Measurements from ENCODE around the gene HDAC9.
"Not testable (repeated sequence)": the region's sequence is repeated elsewhere in the genome, so short reads cannot be mapped to it uniquely, and the experiment has no call there.

The HDAC9 gene

DNA sequence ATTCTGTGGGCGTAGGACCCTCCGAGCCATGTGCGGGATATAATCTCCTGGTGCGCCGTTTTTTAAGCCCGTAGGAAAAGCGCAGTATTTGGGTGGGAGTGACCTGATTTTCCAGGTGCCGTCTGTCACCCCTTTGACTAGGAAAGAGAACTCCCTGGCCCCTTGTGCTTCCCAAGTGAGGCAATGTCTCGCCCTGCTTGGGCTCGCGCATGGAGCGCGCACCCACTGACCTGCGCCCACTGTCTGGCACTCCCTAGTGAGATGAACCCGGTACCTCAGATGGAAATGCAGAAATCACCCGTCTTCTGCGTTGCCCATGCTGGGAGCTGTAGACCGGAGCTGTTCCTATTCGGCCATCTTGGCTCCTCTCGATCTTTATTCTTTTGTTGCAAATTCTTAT, 495.2 kb downstream of the HDAC9 start:
- DNase-seq, result not testable (repeated sequence)

GRCh38 chr7:18993933-18994668, 498.6 kb downstream of the HDAC9 start:
- no peak for DNase-seq

DNA sequence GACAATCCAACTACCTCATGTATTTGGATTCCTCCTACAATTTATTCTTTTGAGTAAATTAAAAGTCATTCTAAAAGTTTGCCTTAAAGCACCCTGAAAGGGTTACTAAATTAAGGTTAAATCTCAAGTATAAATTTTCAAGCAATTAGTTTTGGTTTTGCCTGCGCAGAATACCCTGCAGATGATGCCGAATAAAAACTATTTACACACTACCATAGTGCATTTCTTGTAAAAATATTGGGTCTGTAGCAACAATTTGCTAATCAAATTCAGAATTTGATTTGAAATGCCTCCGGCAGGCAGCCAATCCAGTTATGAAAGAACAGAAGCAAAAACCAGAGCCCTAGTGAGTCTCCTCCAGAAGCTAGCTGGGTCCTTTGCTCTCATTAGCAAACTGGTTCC, 499.7 kb downstream of the HDAC9 start:
- DNase-seq, result no peak

- DNase-seq, result no peak
Observed at GRCh38 chr7:18995811-18996426, 500.4 kb downstream of the HDAC9 start.

GRCh38 chr7:18996583-18996982, 501.0 kb downstream of the HDAC9 start:
- DNase-seq, result no peak

- DNase-seq, result no peak
Observed at GRCh38 chr7:18997477-18998150, 502.1 kb downstream of the HDAC9 start.

- DNase-seq, result no peak
Observed at GRCh38 chr7:19000410-19000809, 504.9 kb downstream of the HDAC9 start.

DNA sequence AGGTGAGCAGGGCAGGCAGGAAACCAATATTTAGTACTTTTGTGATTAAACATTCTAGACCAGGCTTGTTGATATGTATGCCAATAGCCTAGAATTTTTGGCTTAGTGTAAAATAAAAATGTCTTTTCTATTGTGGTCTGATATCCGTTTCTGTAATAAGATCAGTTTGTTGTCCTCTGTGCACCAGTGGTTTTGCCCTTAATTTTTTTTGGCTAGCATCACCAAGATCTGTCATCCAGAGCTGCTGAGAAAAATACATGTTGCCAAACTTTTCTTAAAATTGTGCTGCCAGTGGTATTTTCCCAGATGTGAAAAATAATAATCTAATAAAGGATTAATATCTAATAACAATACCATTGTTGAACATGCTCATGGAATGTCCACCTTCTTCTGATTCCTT, 506.3 kb downstream of the HDAC9 start:
- no peak for DNase-seq

DNA sequence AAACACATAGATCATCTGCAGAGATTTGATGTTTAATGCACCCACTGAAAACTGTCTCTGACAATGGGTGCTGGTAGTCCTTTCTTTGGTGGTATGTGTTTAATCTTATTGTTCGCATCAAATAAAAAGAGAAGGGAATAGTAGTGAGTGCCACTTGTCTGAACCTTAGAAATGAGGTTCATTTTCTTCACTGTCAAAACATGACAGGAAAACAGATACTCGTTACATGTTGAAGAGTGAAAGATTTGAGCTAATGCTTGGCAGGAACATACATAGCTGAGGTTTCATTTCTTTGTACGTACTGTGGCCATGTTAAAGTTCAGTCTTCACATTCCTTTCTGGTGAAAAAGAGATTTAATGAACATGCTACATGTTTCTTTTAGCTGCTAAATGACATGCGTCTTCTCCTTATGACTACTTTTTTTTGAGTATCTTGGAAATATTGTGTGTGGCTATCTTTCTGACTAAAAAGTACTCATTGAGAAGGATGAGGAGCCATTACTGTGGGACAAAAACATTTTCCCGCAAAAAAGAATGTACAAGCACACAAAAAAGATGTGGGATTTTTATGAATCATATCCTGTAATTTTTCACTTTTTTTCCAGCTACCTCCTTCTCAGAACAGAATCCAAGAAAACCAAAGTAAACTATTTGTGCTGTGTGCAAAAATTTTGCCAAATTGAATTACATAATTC, 513.8 kb downstream of the HDAC9 start:
- no peak for DNase-seq

DNA sequence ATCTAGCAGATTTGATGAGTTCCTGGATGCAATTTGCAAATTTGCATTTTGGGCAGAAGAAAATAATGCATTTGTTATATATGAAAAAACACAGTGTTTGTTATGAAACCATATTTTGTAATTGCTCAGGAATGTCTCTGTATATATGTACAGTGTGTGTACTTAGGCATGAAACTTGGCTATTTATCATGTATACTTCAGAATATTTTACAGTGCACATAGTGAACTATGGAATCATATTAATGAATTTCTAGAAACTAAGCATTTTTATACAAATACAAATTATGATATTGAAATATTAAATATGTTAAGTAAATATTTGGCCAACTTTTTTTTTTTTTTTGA, 514.4 kb downstream of the HDAC9 start:
- DNase-seq, result no peak

GRCh38 chr7:19011212-19011611, 515.7 kb downstream of the HDAC9 start:
- DNase-seq, result no peak

GRCh38 chr7:19015098-19015497, 519.5 kb downstream of the HDAC9 start:
- no peak for DNase-seq

- no peak for DNase-seq
Observed at GRCh38 chr7:19016140-19016539, 520.6 kb downstream of the HDAC9 start.

- DNase-seq, result no peak
Observed at GRCh38 chr7:19017374-19017773, 521.8 kb downstream of the HDAC9 start.

- DNase-seq, result no peak
Observed at GRCh38 chr7:19020062-19020461, 524.5 kb downstream of the HDAC9 start.

DNA sequence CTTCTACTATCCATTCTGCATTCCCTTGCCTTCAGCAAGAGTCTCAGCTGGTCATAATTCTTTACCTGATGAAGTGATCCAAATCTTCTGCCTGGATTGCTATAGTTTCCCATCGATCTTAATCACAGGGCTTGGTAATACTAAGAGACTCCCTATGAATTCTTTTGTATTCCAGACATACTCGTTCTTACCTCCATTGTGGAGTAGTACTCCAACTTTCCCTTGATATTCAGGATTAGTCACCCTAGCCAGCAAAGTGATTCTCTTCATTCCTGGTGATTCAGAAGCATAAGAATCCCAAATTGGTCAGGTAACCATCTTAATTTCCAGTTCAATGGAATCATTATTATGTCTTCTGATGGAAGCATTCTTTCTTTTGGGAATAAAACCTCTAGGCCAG, 525.2 kb downstream of the HDAC9 start:
- no peak for DNase-seq

DNA sequence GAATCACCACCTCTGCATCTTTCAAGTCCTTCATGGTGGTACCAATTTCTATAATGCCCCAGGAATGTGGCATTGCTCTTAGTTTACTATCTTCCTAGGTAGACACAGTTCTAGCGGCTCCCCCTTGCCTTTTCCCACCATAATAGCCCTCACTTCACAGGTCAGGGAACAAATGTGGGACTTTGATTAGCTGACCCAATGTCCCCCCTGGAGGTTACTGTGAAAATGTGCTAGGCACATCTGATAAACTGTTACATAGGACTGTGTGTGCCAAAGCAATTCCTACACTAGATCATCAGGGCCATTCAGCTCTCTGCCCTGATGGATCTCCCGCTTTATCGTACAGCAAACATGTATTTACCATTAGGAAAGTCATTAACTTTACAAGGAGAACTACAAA, 527.9 kb downstream of the HDAC9 start:
- DNase-seq, result no peak

- DNase-seq, result no peak
Observed at GRCh38 chr7:19024261-19024660, 528.7 kb downstream of the HDAC9 start.

DNA sequence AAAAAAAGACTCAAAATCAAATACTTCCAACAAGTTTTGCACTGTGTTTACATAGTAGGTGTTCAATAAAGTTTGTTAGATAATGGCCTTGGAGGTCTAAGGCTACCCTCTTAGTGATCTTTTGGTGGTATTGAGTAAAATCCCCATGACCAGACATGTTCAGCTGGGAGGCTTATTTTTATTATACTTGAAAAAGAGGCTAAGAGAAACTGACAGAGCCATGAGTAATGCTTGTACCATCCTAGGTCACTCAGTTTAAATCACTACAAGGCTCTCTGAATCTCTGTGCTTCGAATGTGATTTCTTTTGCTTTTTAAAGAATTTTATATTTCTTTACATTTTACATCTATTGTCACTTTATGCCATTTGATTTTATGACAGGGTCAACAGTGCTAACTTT, 531.3 kb downstream of the HDAC9 start:
- DNase-seq, result no peak

GRCh38 chr7:19030281-19030680, 534.7 kb downstream of the HDAC9 start:
- no peak for DNase-seq

DNA sequence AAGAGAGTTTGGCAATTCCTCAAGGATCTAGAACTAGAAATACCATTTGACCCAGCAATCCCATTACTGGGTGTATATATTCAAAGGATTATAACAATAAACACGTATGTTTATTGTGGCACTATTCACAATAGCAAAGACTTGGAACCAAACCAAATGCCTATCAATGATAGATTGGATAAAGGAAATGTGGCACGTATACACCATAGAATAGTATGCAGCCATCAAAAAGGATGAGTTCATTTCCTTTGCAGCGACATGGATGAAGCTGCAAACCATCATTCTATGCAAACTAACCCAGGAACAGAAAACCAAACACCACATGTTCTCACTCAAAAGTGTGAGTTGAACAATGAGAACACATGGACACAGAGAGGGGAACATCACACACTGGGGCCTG, 537.4 kb downstream of the HDAC9 start:
- not testable (repeated sequence) for DNase-seq

- DNase-seq, result no peak
Observed at GRCh38 chr7:19051767-19052375, 556.3 kb downstream of the HDAC9 start.

Measured in right hindlimb (tissue), 1 donor.